HG02678 (cell line): Measurements from ENCODE around the gene ALKBH3.

ENCODE experiments used
- ATAC-seq: cut with Tn5 transposase; IDR thresholded peaks from one replicate; pipeline ENCODE4 v1.9.1; 2021; ENCODE audit warnings: mild to moderate bottlenecking, moderate library complexity; ENCODE audit not compliant: unreplicated experiment

ALKBH3 gene

DNA sequence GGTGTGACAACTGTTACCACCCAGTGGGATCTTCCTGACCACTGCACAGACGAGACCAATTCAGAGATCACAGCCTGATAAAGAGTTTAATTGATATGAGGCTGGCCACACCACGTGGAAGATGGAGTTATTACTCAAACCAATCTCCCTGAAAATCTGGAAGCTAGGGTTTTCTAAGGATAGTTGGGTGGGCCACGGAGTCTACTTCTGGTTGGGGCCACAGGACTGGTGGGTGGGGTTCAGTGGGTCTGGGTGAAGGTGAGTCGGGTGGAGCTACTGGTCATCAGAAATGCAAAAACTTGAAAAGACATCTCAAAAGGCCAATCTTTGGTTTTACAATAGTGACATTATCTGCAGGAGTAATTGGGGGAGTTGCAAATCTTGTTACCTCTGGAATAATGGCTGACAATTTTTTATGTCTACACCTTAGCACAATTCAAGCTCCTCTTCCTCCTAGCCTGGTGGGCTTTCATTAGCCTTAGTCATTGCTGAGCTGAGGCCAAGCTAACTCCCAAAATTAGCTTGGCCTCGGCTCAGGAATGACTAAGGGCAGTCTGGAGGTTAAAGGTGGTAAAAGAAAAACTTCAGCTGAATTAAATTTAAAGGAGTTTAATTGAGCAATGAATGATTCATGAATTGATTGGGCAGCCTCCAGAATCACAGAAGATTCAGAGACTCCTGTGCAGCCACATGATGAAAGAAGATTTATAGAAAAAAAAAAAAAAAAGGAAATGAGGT lies 74.9 kb downstream of the ALKBH3 start:
- no peak for ATAC-seq

DNA sequence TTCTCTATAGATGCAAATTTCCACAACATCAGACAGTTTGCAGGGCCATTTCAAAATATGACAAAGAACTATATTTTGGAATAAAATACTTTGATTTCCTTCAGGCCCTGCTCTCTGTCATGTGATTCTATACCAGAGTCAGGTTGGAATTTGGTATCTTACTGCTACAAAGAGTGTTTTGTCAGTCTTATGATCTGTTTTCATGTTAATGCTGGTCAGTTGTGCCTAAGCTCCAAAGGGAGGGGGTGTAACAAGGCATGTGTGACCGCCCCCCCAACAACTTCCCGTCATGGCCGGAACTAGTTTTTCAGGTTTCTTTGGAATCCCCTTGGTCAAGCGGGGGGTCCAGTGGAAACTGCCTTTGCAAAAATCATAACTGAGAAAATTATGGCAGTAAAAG lies 76.9 kb downstream of the ALKBH3 start:
- ATAC-seq: no peak

- no peak for ATAC-seq
These were observed 78.8 kb downstream of the ALKBH3 start for GRCh38 chr11:43959321-43959995.

DNA sequence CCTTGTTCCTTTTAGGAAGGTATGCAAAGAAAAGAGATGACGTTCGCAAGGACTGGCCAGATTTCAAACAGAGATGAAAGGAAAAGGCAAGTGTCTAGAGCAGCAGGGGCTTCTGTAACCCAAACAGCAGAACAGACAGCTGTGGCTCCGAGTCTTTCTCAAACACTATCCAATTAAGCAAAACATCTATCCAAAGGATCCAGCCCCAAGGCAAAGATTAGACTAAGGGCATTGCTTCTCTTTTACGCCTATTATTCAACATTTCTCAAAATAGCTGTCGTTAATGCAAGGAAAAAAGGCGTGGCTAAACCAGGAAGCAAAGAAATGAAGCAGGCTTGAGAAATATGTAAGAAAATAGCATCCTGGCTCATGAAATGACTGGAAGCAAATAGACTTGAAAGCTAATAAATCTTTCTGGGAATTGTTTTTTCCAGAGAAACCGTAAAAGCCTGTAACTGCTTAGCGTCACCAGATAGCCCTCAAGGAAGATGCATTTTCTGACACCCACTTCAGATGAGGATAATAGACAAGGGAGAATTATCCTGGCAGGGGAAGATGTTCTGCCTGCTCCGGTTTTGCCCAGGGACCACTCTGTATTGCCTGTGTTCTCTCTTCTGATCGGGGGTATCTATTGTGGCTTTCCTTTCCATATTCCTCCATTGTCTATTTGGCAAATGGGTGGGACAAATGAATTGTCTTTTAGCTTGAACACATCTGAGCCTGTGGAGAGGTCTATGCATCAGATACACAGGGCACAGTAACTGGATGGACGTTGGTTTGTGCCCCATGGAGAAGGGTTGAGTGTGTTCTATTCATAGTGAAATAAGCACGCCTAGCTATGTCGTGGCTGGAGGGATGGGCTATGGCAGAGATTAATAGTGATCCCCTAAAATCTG lies 82.0 kb downstream of the ALKBH3 start:
- ATAC-seq: no peak

DNA sequence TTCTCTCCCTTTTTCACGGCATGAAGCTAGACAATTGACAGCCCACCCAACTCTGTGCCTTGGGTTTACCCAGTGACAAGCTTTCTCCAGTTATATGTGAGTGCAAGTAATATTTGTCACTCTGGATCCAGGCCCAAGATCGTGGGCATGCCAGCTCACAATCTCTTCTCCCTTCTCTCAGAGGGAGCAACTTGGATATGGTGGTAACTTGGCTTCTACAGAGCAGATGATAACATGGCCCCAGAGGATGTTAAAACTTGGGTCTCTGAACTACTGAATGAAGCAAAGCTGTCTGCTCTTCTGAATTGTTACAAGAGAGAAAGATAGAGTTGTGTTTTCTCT lies 82.6 kb downstream of the ALKBH3 start:
- ATAC-seq: no peak

DNA sequence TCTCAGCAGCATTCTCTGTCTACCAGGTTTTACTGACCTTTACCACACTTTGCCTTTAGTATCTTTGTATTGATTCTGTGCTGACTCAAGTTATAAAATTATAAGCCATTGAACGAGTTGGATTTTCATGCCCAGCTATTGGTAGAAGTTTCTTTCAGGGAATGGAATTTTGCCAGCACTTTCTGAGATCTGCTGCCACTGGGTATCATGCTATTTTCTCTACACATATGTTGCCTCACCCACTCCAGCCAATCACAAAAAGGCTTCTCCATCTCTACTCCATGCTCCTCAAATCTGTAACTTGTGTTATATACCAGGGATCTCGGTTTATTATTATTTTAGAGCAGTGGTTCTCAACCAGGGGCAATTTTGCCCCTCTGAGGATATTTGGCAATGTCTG lies 87.0 kb downstream of the ALKBH3 start:
- ATAC-seq: no peak

GRCh38 chr11:43968719-43969118 lies 88.1 kb downstream of the ALKBH3 start:
- no peak for ATAC-seq

GRCh38 chr11:43969543-43969942 lies 88.9 kb downstream of the ALKBH3 start:
- ATAC-seq: no peak
